NT2/D1 (cell line): ENCODE measurements around the gene CTBP2.

Experiments used
- YY1 ChIP-seq: IDR thresholded peaks from 2 replicates; pipeline ENCODE4 v1.6.1; 2011; ENCODE audit not compliant: insufficient read length, insufficient read depth
- ZNF274 ChIP-seq: IDR thresholded peaks from 2 replicates; pipeline ENCODE4 v1.6.1; 2011; ENCODE audit warnings: mild to moderate bottlenecking, low read depth, low read length

- no peak for TF ChIP-seq YY1
- no peak for TF ChIP-seq ZNF274
These were observed 49.4 kb upstream of the CTBP2 start for GRCh38 chr10:125209591-125210355.
